Common myeloid progenitor, CD34-positive (primary cell): ENCODE results near the gene PPP3CB.
A peak's percentile ranks its signal among the peaks of the same experiment; 100 is the strongest.

Experiments
- CTCF ChIA-PET: fragments of 350-600 bp; sonication (Branson Sonifier 250); formaldehyde crosslinking; loops from one replicate; lab custom pipeline; 2021; ENCODE audit warnings: antibody characterized with exemption; lab: Charles Lee
- POLR2A ChIA-PET: fragments of 350-600 bp; sonication (Branson Sonifier 250); formaldehyde crosslinking; loops from one replicate; lab custom pipeline; 2021; ENCODE audit warnings: antibody characterized with exemption; lab: Charles Lee
- DNase-seq, 3 donors: peaks; one replicate each; pipeline versions ENCODE4 v3.0.0 to v3.0.0-alpha.2; 2013
- H3K27ac ChIP-seq, 2 experiments: 1 replicate in 1 of 2; 2 replicates in 1 of 2; pipeline ENCODE4 v1.7.0; 2013; ENCODE audit warnings: inconsistent platforms in 2 of 2, low read length in 2 of 2, mild to moderate bottlenecking in 2 of 2, low read depth in 1 of 2, moderate library complexity in 1 of 2; ENCODE audit not compliant: severe bottlenecking in 2 of 2, insufficient read depth in 1 of 2, poor library complexity in 1 of 2
- H3K27me3 ChIP-seq, 5 experiments: replicated peaks in 2 of 5; 1 replicate in 3 of 5; 2 replicates in 2 of 5; pipeline versions ENCODE4 v1.6.1 to v1.7.0; 2013; ENCODE audit warnings: low read length in 4 of 5, mild to moderate bottlenecking in 2 of 5, moderate library complexity in 2 of 5, inconsistent platforms in 1 of 5; ENCODE audit not compliant: insufficient read depth in 5 of 5, control insufficient read depth in 4 of 5
- H3K36me3 ChIP-seq, 4 experiments: 1 replicate in 2 of 4; 2 replicates in 2 of 4; pipeline versions ENCODE4 v1.6.1 to v1.7.0; 2013; ENCODE audit warnings: low read length in 3 of 4, control low read depth in 1 of 4, mild to moderate bottlenecking in 1 of 4; ENCODE audit not compliant: control insufficient read depth in 4 of 4, insufficient read depth in 4 of 4
- H3K4me1 ChIP-seq, 4 experiments: 1 replicate in 3 of 4; 2 replicates in 1 of 4; pipeline versions ENCODE4 v1.6.1 to v1.7.1; 2013; ENCODE audit warnings: low read length in 3 of 4, mild to moderate bottlenecking in 3 of 4, control low read depth in 1 of 4, inconsistent platforms in 1 of 4, moderate library complexity in 1 of 4; ENCODE audit not compliant: control insufficient read depth in 4 of 4, insufficient read depth in 4 of 4; ENCODE audit errors: control extremely low read depth in 1 of 4
- H3K4me3 ChIP-seq, 7 experiments: 1 replicate in 4 of 7; 2 replicates in 3 of 7; pipeline versions ENCODE4 v1.5.1 to v1.7.0; 2013; ENCODE audit warnings: mild to moderate bottlenecking in 7 of 7, low read length in 6 of 7, moderate library complexity in 6 of 7, inconsistent platforms in 2 of 7, low read depth in 2 of 7, control low read depth in 1 of 7; ENCODE audit not compliant: insufficient read depth in 4 of 7, control insufficient read depth in 1 of 7; ENCODE audit errors: extremely low read depth in 1 of 7
- H3K9me3 ChIP-seq, 5 experiments: 1 replicate in 4 of 5; 2 replicates in 1 of 5; pipeline versions ENCODE4 v1.6.1 to v1.7.1; 2013; ENCODE audit warnings: low read length in 4 of 5, mild to moderate bottlenecking in 2 of 5, inconsistent platforms in 1 of 5, low read depth in 1 of 5, moderate library complexity in 1 of 5; ENCODE audit not compliant: control insufficient read depth in 4 of 5, insufficient read depth in 2 of 5; ENCODE audit errors: control extremely low read depth in 1 of 5
- WGBS: methylation state at CpG from one replicate; pipeline ENCODE4 v1.1.5; 2013; ENCODE audit not compliant: insufficient coverage; 5-methylcytosine and 5-hydroxymethylcytosine counted together

The PPP3CB gene

GRCh38 chr10:73493781-73494180, 2.0 kb downstream of the PPP3CB start:
- POLR2A ChIA-PET = no interaction called here
- H3K27me3 ChIP-seq = no peaks in the 10 kb centered on the region
- no peak for DNase-seq
- H3K9me3 ChIP-seq = no peaks in the 10 kb centered on the region
- no CpG with 5 or more reads among the region's 2 CpGs for WGBS
- H3K36me3 ChIP-seq = peaks cover 0 to 6% (median 4%) of the 10 kb centered on the region in 4 experiments
- H3K27ac ChIP-seq = peak overlapping the region in 1 of 2 experiments; percentile 12
- CTCF ChIA-PET = interaction anchor here (1.0 kb wide), 1 partner anchor 103 kb away, joined by 5 read pairs; no protein-coding TSS in a partner anchor
- peaks cover 17 to 30% (median 23%) of the 10 kb centered on the region in 4 experiments for H3K4me1 ChIP-seq
- H3K4me3 ChIP-seq = peak overlapping the region in 2 of 7 experiments; percentile 49 to 88

GRCh38 chr10:73486601-73487000, 9.2 kb downstream of the PPP3CB start:
- H3K9me3 ChIP-seq = no peaks in the 10 kb centered on the region
- H3K4me3 ChIP-seq = no peak overlapping the region
- H3K36me3 ChIP-seq = peaks cover 3 to 10% (median 8%) of the 10 kb centered on the region in 4 experiments
- no peak for DNase-seq
- 100% methylated on average over 3 of the region's 4 CpGs for WGBS
- POLR2A ChIA-PET = no interaction called here
- CTCF ChIA-PET = interaction anchor here (0.5 to 1.5 kb wide), 2 partner anchors 8 to 25 kb away, joined by 3 read pairs; no protein-coding TSS in a partner anchor
- H3K27ac ChIP-seq = no peak overlapping the region
- no peaks in the 10 kb centered on the region for H3K27me3 ChIP-seq
- H3K4me1 ChIP-seq = no peaks in the 10 kb centered on the region

- DNase-seq = no peak
- ChIA-PET POLR2A (no interaction called here), CTCF (interaction anchor here (1.5 kb wide), 1 partner anchor 10 kb away, joined by 3 read pairs; no protein-coding TSS in a partner anchor)
- no peaks in the 10 kb centered on the region for H3K9me3 ChIP-seq
- WGBS = 100% methylated on average over 1 of the region's 1 CpG
- H3K27ac ChIP-seq = no peak overlapping the region
- no peak overlapping the region for H3K4me3 ChIP-seq
- no peaks in the 10 kb centered on the region for H3K4me1 ChIP-seq
- H3K36me3 ChIP-seq = peaks cover 3 to 10% (median 8%) of the 10 kb centered on the region in 4 experiments
- no peaks in the 10 kb centered on the region for H3K27me3 ChIP-seq
Observed at GRCh38 chr10:73485320-73485719, 10.5 kb downstream of the PPP3CB start.

GRCh38 chr10:73480158-73480557, 15.7 kb downstream of the PPP3CB start:
- WGBS = 98% methylated on average over 7 of the region's 7 CpGs
- Histone ChIP-seq H3K27ac (no peak overlapping the region), H3K36me3 (peaks cover 12 to 40% (median 20%) of the 10 kb centered on the region in 4 experiments), H3K9me3 (no peaks in the 10 kb centered on the region), H3K27me3 (no peaks in the 10 kb centered on the region), H3K4me1 (no peaks in the 10 kb centered on the region), H3K4me3 (no peak overlapping the region)
- ChIA-PET CTCF (no interaction called here), POLR2A (no interaction called here)
- DNase-seq = no peak

- ChIA-PET CTCF (no interaction called here), POLR2A (no interaction called here)
- peaks cover 13 to 50% (median 22%) of the 10 kb centered on the region in 4 experiments for H3K36me3 ChIP-seq
Observed at GRCh38 chr10:73478636-73479035, 17.2 kb downstream of the PPP3CB start.

GRCh38 chr10:73471226-73471625, 24.6 kb downstream of the PPP3CB start:
- WGBS = no CpG with 5 or more reads among the region's 3 CpGs
- H3K27ac ChIP-seq = no peak overlapping the region
- H3K4me1 ChIP-seq = no peaks in the 10 kb centered on the region
- H3K27me3 ChIP-seq = no peaks in the 10 kb centered on the region
- CTCF ChIA-PET = interaction anchor here (1.1 kb wide), 1 partner anchor 59 kb away, joined by 3 read pairs; no protein-coding TSS in a partner anchor
- no peak overlapping the region for H3K4me3 ChIP-seq
- POLR2A ChIA-PET = no interaction called here
- no peaks in the 10 kb centered on the region for H3K9me3 ChIP-seq
- no peak for DNase-seq
- H3K36me3 ChIP-seq = peaks cover 11 to 73% (median 28%) of the 10 kb centered on the region in 4 experiments

More at GRCh38 chr10:73478636-73479035, 17.2 kb downstream of the PPP3CB start:
- DNase-seq = peak in 2 of 3 donors; percentile 22 to 41
- no peak overlapping the region for H3K4me3 ChIP-seq
- WGBS = no CpG with 5 or more reads among the region's 3 CpGs
- no peaks in the 10 kb centered on the region for H3K27me3 ChIP-seq
- H3K27ac ChIP-seq = peak overlapping the region in 1 of 2 experiments; percentile 5
- H3K4me1 ChIP-seq = no peaks in the 10 kb centered on the region
- no peaks in the 10 kb centered on the region for H3K9me3 ChIP-seq

GRCh38 chr10:73469579-73469978, 26.2 kb downstream of the PPP3CB start:
- no peaks in the 10 kb centered on the region for H3K9me3 ChIP-seq
- peaks cover 5 to 70% (median 31%) of the 10 kb centered on the region in 4 experiments for H3K36me3 ChIP-seq
- H3K4me3 ChIP-seq = no peak overlapping the region
- ChIA-PET POLR2A (no interaction called here), CTCF (no interaction called here)
- H3K4me1 ChIP-seq = no peaks in the 10 kb centered on the region
- H3K27me3 ChIP-seq = no peaks in the 10 kb centered on the region
- no peak overlapping the region for H3K27ac ChIP-seq
- DNase-seq = no peak
